GM10266 (cell line): ENCODE data around the gene TMEM53.

ENCODE experiments used
- DNase-seq: peaks from one replicate; pipeline ENCODE4 v3.0.0; 2012; ENCODE audit errors: extremely low spot score
- TF ChIP-seq, protein P1 (sequence below): IDR thresholded peaks from 2 replicates; pipeline ENCODE4 v1.5.1; 2012; ENCODE audit warnings: mild to moderate bottlenecking, low read depth; ENCODE audit not compliant: control insufficient read depth, insufficient read depth; ENCODE audit errors: missing control alignments

Gene TMEM53

DNA sequence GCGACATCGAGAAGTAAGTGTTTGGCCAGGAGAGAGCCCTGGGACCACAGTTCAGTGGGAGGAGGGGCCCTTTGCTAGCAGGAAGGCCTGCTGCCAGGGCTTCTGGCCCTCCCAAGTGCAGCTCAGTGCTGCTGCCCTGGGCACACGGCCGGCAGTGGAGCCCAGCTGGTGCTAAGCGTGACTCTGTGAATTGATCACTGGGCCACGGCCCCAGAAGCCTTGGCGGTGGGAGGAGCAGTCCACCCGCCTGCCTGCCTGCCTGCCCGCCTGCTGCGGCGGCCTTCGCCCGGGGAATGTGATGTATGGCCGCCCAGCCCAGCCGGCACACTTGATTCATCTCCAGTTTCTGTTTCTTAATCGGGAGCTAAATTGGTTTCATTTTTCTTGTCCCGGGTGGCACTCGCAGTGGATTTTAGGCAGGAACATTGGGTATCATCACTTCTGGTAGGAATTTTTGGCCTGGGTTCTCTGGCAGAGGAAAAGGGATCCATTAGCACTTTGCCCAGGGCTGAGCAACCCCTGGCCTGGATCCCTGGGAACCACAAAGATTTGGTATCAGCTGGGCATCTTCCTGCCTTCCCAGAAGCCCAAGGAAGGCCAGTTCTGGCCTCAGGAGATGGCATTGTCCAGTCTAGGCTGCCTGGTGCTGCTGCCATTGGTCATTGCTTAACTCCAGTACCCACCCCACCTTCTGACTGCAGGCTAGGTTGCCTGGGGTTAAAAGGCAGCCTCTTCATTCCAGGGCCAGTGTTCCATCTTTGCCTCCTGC is 28.6 kb downstream of the TMEM53 start:
- TF ChIP-seq, protein P1, sequence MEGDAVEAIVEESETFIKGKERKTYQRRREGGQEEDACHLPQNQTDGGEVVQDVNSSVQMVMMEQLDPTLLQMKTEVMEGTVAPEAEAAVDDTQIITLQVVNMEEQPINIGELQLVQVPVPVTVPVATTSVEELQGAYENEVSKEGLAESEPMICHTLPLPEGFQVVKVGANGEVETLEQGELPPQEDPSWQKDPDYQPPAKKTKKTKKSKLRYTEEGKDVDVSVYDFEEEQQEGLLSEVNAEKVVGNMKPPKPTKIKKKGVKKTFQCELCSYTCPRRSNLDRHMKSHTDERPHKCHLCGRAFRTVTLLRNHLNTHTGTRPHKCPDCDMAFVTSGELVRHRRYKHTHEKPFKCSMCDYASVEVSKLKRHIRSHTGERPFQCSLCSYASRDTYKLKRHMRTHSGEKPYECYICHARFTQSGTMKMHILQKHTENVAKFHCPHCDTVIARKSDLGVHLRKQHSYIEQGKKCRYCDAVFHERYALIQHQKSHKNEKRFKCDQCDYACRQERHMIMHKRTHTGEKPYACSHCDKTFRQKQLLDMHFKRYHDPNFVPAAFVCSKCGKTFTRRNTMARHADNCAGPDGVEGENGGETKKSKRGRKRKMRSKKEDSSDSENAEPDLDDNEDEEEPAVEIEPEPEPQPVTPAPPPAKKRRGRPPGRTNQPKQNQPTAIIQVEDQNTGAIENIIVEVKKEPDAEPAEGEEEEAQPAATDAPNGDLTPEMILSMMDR = no peak
- no peak for DNase-seq

DNA sequence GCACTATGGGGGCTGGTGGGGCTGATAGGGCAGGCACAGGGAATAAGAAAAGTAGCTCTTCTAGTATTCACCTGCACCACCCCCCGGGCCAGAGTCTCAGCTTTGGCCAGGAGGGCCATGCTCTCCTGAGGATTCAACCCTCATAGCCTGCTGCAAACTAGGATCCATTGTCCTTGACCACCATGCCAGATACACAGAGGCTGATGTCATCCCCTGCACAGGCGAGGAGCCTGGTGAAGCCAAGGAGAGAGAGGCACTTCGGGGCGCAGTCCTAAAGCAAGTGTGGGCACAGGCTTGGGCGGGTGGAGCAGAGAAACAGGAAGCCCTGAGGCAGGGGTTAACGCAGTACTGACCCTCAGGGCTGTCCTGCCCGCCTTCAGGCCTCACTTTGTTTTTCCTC is 29.5 kb downstream of the TMEM53 start:
- no peak for DNase-seq
- TF ChIP-seq, protein P1 = no peak

DNA sequence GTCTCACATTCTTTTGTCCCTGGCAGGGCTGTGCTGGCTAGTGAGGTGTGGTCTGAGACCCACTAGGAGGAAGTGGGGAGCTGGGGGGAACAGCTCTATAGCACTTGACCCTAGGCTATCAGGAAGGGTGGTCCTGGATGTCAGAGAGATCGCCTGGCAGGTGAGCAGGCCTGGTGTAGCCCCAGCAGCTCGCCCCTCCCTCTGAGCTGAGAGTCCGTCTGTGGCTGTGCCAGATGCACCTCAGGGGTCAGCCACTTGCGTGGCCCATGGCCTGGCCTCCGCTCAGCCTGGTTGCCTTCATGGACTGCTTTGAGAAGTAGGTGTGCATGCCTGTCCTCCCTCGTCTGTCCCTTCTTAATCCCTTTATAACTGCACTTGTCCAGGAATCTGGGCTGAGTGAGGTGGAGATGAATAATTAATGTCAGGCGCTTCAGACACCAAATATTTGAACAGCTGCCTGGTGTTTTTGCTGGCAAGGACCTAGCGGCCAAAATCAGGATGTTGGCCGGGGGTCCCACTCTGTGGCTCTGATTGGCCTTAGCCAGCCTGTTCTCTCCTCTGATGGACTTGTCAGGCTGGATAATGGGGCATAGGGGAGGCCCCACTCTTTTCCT is 30.5 kb downstream of the TMEM53 start:
- DNase-seq = no peak
- TF ChIP-seq, protein P1 = no peak

DNA sequence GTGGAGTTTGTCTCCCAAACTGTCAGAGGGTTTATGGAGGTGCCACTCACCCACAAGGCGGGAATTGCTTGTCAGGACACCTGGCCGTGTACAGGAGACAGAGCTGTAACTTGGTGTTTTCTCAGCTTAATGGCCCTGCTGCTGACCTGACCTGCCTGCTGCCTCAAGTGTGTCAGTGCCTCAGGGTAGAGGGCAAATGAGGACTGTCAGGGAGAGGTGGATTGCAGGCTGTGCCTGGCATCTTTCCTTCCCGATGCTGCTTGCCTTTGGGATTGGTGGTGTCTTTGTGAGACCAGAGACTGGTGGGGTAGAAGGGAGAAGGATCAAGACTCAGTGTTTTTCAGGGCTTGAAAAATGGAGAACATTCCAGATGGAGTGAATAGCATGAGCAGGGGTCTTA is 31.4 kb downstream of the TMEM53 start:
- no peak for DNase-seq

DNA sequence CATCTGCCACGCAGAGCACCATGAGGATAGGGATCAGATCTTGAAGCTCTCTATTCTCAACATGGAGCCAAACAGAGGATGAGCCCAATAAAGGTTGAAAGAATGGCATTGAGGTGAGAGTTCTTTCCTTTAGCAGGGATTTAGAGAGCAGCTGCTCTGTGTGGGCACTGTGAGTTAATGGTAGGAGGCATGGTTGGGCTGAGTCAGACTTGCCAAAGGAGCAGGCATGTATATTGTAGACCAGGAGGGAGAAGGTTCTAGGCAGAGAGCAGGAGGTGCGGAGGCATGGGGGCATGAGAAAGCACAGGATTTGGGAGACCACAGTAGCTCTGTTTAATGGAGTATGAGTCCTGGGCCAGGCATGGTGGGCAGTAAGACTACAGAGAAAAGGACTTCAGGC is 32.0 kb downstream of the TMEM53 start:
- no peak for DNase-seq
- TF ChIP-seq, protein P1 = no peak

More for the DNA sequence above, 31.4 kb downstream of the TMEM53 start:
- TF ChIP-seq, protein P1 = no peak

DNA sequence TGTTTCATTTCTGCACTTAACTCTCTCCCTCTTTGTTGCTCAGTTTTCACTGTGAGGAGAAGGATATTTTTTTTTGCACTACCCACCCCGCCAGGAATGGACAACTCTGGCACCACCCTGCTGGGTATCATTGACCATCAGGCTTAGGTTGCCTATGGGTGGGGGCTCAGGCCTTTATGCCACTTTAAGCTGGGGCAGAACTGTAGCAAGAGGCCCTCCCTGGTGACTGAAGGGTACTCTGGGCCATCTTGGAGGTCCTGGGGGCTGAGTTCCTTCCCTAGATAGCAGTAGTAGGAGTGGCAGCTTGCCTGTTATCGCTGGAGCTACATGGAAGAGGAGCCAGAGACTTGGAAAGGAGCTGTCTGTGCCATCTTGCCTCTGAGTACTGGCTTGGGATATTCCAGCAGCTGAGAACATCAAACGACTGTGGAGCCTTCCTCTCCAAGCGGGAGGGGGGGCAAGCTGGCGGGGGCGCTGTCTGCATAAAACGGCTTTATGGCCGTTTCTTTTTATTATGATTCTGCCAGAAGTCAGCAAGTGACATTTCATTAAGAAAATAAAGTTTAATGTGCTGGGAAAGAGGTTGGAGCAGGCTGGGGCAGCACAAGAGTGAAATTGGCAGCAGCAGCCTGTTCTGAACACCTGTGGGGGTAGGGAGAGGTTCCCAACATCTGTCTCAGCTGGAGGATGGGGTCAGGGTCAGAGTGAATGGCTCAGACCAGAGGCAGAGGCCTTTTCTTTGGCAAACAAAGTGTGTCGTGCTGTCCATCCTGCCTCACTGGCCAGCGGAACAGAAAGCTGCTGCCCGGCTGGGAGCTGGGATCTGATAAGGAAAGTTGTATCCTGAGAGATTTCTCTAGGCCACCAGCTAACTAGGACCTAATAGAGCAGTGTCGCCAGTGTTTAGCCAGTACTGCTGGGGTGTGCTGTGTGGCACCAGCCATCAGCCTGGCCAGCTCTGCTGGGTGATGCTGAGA is 32.9 kb downstream of the TMEM53 start:
- TF ChIP-seq, protein P1 = no peak
- DNase-seq = no peak
